Endothelial cell of umbilical vein (primary cell): Measurements from ENCODE around the gene VWA8.

Experiments
- EZH2 ChIP-seq: IDR thresholded peaks from 2 replicates; pipeline ENCODE4 v1.6.1; 2012; ENCODE audit warnings: borderline replicate concordance, low read depth, mild to moderate bottlenecking, moderate library complexity, low read length, inconsistent platforms; ENCODE audit not compliant: severe bottlenecking
- FOS ChIP-seq: IDR thresholded peaks from 2 replicates; pipeline ENCODE4 v1.6.1; 2011; ENCODE audit warnings: mild to moderate bottlenecking, low read length, moderate library complexity, borderline replicate concordance; ENCODE audit not compliant: insufficient read depth
- GATA2 ChIP-seq: IDR thresholded peaks from 2 replicates; pipeline ENCODE4 v1.7.0; 2011; ENCODE audit warnings: low read depth, mild to moderate bottlenecking, moderate library complexity, mixed read lengths, low read length; ENCODE audit not compliant: insufficient read length, insufficient read depth
- POLR2A ChIP-seq: IDR thresholded peaks from 2 replicates; pipeline ENCODE4 v1.6.1; 2012; ENCODE audit warnings: low read depth, mild to moderate bottlenecking, control low read depth, low read length
- POLR2AphosphoS5 ChIP-seq: IDR thresholded peaks from 2 replicates; pipeline ENCODE4 v1.6.1; 2012; ENCODE audit warnings: low read depth, mild to moderate bottlenecking, control low read depth, low read length, moderate library complexity; ENCODE audit not compliant: insufficient read depth
- TF ChIP-seq, protein P1 (sequence below), 2 donors: IDR thresholded peaks; 1 replicate in 1 of 2; 2 replicates in 1 of 2; pipeline ENCODE4 v1.5.1; 2011; ENCODE audit warnings: low read length in 2 of 2, mild to moderate bottlenecking in 2 of 2, moderate library complexity in 2 of 2, control low read depth in 1 of 2, inconsistent platforms in 1 of 2, low read depth in 1 of 2; ENCODE audit not compliant: insufficient read depth in 1 of 2; ENCODE audit errors: extremely low read depth in 1 of 2

- TF ChIP-seq, protein P1, sequence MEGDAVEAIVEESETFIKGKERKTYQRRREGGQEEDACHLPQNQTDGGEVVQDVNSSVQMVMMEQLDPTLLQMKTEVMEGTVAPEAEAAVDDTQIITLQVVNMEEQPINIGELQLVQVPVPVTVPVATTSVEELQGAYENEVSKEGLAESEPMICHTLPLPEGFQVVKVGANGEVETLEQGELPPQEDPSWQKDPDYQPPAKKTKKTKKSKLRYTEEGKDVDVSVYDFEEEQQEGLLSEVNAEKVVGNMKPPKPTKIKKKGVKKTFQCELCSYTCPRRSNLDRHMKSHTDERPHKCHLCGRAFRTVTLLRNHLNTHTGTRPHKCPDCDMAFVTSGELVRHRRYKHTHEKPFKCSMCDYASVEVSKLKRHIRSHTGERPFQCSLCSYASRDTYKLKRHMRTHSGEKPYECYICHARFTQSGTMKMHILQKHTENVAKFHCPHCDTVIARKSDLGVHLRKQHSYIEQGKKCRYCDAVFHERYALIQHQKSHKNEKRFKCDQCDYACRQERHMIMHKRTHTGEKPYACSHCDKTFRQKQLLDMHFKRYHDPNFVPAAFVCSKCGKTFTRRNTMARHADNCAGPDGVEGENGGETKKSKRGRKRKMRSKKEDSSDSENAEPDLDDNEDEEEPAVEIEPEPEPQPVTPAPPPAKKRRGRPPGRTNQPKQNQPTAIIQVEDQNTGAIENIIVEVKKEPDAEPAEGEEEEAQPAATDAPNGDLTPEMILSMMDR (IDR thresholded peaks at IDR 0.05; ENCODE audit: extremely low read depth in 1 of 2, insufficient read depth in 1 of 2, low read depth in 1 of 2, low read length in 2 of 2) = no peak
- TF ChIP-seq EZH2 (no peak), POLR2A (no peak), GATA2 (no peak), POLR2AphosphoS5 (no peak), FOS (no peak)
Measured at GRCh38 chr13:41586216-41586615, 374.7 kb downstream of the VWA8 start.
